Progenitor cell of endocrine pancreas (in vitro differentiated cells): ENCODE data around the gene CDH4. TPM values are rescaled to one million over a fixed set of nuclear protein-coding genes. Genes with fewer than 3 reads are reported as not detected.

ENCODE experiments used
- DNase-seq: peaks from one replicate; pipeline ENCODE4 v3.0.0; 2021; ENCODE audit warnings: low spot score; ENCODE audit not compliant: unreplicated experiment
- H3K27ac Mint-ChIP-seq: 2 replicates; pipeline ENCODE4 v1.8.0; 2021; ENCODE audit warnings: mild to moderate bottlenecking, moderate library complexity, mixed read lengths
- H3K27me3 Mint-ChIP-seq: 2 replicates; pipeline ENCODE4 v1.8.0; 2021; ENCODE audit warnings: mixed read lengths
- H3K36me3 Mint-ChIP-seq: 2 replicates; pipeline ENCODE4 v1.8.0; 2022; ENCODE audit warnings: mixed read lengths; ENCODE audit not compliant: insufficient read depth
- H3K4me1 Mint-ChIP-seq: 2 replicates; pipeline ENCODE4 v1.8.0; 2021; ENCODE audit warnings: low read depth, mixed read lengths
- H3K4me3 Mint-ChIP-seq: 2 replicates; pipeline ENCODE4 v1.8.0; 2021; ENCODE audit warnings: low read depth, mild to moderate bottlenecking, moderate library complexity, mixed read lengths
- H3K9me3 Mint-ChIP-seq: 2 replicates; pipeline ENCODE4 v1.8.0; 2021; ENCODE audit warnings: low read depth, mixed read lengths
- total RNA-seq: library from RNA; stranded (reverse); gene quantifications from 2 replicates; pipeline ENCODE4 v1.2.1, GENCODE V29; 2021
- TF ChIP-seq, protein P1 (sequence below): fragments of 200-600 bp; sonication (generic); IDR thresholded peaks from one replicate; pipeline ENCODE4 v1.5.0; 2021; ENCODE audit warnings: antibody characterized with exemption, mild to moderate bottlenecking; ENCODE audit not compliant: unreplicated experiment

CDH4 gene
- total RNA-seq, 1 donor from 2014 or later = 0.43 TPM

DNA sequence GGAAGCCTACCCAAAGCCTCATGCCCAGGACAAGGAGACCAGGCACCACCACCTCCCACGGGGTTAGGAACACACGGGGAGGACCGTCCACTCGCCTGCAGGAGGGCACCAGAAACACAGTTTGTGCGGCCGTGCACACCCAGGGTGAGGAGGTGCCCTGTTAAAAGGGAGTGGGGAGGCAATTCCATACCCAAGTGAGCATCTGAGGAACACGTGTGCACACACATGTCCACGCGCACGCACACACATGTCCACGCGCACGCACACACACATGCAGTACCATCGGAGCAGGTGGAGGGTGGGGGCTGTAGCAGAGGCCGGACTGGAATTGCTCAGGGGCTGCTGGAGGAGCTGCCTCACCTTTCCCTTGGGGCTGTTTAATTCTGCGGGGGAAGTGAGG lies 554.3 kb downstream of the CDH4 start:
- H3K27ac Mint-ChIP-seq = no peak overlapping the region
- no peaks in the 10 kb centered on the region for H3K36me3 Mint-ChIP-seq
- peaks cover 4% of the 10 kb centered on the region for H3K4me1 Mint-ChIP-seq
- no peaks in the 10 kb centered on the region for H3K9me3 Mint-ChIP-seq
- TF ChIP-seq, protein P1, sequence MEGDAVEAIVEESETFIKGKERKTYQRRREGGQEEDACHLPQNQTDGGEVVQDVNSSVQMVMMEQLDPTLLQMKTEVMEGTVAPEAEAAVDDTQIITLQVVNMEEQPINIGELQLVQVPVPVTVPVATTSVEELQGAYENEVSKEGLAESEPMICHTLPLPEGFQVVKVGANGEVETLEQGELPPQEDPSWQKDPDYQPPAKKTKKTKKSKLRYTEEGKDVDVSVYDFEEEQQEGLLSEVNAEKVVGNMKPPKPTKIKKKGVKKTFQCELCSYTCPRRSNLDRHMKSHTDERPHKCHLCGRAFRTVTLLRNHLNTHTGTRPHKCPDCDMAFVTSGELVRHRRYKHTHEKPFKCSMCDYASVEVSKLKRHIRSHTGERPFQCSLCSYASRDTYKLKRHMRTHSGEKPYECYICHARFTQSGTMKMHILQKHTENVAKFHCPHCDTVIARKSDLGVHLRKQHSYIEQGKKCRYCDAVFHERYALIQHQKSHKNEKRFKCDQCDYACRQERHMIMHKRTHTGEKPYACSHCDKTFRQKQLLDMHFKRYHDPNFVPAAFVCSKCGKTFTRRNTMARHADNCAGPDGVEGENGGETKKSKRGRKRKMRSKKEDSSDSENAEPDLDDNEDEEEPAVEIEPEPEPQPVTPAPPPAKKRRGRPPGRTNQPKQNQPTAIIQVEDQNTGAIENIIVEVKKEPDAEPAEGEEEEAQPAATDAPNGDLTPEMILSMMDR = no peak
- no peak overlapping the region for H3K4me3 Mint-ChIP-seq
- peaks cover 19% of the 10 kb centered on the region for H3K27me3 Mint-ChIP-seq
- no peak for DNase-seq

DNA sequence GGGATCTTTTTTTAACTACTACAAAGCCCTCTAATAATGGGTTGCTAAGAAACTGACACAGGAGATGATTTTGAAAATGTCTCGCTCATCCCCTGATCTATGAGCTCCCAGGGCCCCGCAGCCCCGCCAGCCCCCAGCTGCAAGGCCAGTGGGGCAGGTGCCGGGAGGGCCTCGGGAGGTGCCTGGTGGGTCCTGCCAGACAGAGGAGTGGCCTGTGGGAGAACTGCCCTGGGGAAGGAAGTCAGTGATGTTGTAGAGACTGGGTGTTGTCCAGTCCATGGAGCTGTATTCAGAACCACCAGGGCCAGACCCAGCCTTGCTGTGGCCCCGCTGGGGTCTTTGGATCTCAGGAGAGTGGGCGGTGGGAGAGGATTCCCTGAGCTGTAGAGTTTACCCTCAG lies 554.9 kb downstream of the CDH4 start:
- H3K4me1 Mint-ChIP-seq = peaks cover 4% of the 10 kb centered on the region
- no peaks in the 10 kb centered on the region for H3K36me3 Mint-ChIP-seq
- peaks cover 19% of the 10 kb centered on the region for H3K27me3 Mint-ChIP-seq
- TF ChIP-seq, protein P1 = no peak
- DNase-seq = no peak
- no peak overlapping the region for H3K27ac Mint-ChIP-seq
- no peak overlapping the region for H3K4me3 Mint-ChIP-seq
- H3K9me3 Mint-ChIP-seq = no peaks in the 10 kb centered on the region

DNA sequence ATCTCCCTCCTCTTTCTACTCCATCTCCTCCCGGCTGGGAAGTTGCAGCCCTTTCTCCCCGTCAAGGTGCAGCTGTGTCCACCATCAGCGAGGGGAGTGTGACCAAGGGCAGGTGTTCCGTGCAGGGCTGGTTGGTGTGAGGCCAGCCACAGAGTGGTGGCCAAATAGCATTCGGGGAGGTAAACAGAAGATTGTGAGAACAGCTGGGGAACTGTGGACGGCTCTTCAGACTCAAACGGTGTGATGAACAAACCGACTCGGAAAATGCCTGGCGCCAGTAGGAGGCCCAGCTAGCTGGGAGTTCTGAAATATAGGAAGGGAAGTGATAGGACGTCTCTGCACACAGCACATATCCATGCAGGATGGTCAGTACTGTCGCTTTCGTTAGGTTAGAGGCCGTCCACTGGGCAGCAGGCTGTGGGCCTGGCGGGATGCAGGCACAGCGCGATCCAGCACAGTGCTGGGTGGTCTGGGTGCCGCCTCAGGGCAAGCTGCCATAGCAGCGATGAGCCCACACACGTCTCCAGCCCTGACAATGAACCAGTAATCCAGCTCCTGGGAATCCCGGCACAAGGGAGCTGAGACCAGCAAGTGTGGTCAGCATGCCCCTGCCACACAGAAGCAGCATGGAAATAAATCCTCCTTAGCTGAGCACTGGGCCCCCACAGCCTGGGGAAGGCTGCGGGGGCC lies 555.6 kb downstream of the CDH4 start:
- no peak for DNase-seq
- peaks cover 19% of the 10 kb centered on the region for H3K27me3 Mint-ChIP-seq
- no peaks in the 10 kb centered on the region for H3K36me3 Mint-ChIP-seq
- H3K9me3 Mint-ChIP-seq = no peaks in the 10 kb centered on the region
- peaks cover 4% of the 10 kb centered on the region for H3K4me1 Mint-ChIP-seq
- no peak overlapping the region for H3K27ac Mint-ChIP-seq
- TF ChIP-seq, protein P1 = no peak
- no peak overlapping the region for H3K4me3 Mint-ChIP-seq

DNA sequence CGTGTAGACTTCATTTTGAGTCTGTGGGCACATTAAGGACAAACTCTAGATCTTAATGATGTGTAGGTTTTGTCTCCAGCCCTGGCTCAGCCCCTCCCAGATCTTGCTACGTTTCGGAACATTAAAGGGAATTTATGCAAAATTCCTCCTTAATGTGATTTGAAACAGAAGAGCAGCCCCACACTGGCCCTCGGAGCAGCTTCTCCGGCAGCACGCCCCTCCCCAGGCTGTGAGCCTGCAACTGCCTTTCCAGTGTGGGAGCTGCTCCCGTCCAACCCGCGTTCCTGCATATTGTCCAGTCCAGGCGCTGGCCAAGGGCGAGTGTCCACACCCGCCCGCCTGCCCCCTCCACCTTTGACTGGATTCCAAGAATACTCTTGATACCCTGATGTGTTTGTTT lies 556.4 kb downstream of the CDH4 start:
- TF ChIP-seq, protein P1 = no peak
- no peak for DNase-seq
- no peaks in the 10 kb centered on the region for H3K9me3 Mint-ChIP-seq

DNA sequence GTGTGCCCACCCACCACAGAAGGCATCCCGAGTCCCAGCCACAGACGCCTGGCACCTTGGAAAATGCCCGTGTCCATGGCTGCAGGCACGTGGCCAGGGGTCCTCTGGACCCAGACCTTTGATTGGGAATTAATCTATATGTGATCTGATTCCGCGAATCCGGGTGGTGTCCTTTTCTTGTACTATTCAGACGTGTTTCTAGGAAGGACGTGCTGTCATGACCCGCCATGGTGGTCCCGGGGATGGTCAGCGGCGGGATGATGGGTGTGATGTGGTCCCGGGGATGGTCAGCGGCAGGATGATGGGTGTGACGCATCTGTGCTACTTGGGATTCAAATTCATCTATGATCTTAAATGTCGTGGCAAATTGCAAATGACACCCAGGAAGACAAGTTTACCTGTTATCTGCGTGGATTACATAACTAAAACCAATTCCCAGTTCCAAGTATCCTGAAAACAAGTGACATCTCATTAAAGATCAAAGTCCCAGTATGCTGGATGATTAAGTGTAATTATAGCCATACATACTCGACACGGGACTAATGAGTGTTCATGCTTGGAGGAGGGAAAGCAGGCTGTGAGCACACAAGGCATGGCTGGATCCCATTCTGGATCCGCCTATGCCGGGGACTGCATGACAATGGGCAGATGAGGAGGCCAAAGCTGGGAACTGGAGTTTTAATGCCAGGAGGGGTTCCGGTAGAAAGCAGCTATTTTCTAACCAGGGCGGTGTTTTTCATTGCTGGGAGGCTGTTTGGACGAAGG lies 557.1 kb downstream of the CDH4 start:
- Mint-ChIP-seq H3K9me3 (no peaks in the 10 kb centered on the region), H3K4me3 (no peak overlapping the region), H3K36me3 (no peaks in the 10 kb centered on the region), H3K27ac (no peak overlapping the region), H3K27me3 (peaks cover 12% of the 10 kb centered on the region), H3K4me1 (peaks cover 4% of the 10 kb centered on the region)
- DNase-seq = no peak
- TF ChIP-seq, protein P1 = no peak

More for the DNA sequence above, 556.4 kb downstream of the CDH4 start:
- Mint-ChIP-seq H3K27ac (no peak overlapping the region), H3K27me3 (peaks cover 16% of the 10 kb centered on the region), H3K36me3 (no peaks in the 10 kb centered on the region), H3K4me1 (peaks cover 4% of the 10 kb centered on the region), H3K4me3 (no peak overlapping the region)
